IMR-90 (cell line): ENCODE measurements around the gene ACOX3. TPM values are rescaled to one million over a fixed set of nuclear protein-coding genes. Genes with fewer than 3 reads are reported as not detected.
"Not testable (repeated sequence)": the region's sequence is repeated elsewhere in the genome, so short reads cannot be mapped to it uniquely, and the experiment has no call there.

Source experiments
- ATAC-seq: fragments of 200-7000 bp; cut with Tn5 transposase; 2 replicates; pipeline ENCODE4 v1.9.1; 2020; ENCODE audit warnings: low read depth, mild to moderate bottlenecking, moderate library complexity
- BruUV-seq: library from RNA; stranded (reverse); fragments of 400-500 nt; replicated peaks from 2 replicates; lab custom pipeline; 2021; lab: Mats Ljungman, UMichigan
- CTCF ChIA-PET: fragments of 300-600 bp; formaldehyde crosslinking; extraction: SDS; loops from one replicate; lab custom pipeline; 2021; ENCODE audit warnings: antibody characterized with exemption; lab: Yijun Ruan, JAX
- POLR2A ChIA-PET: fragments of 300-600 bp; sonication (Branson Sonifier 250); formaldehyde crosslinking; loops from one replicate; lab custom pipeline; 2022; ENCODE audit warnings: antibody characterized with exemption; ENCODE audit not compliant: unreplicated experiment; lab: Charles Lee
- DNase-seq: peaks from one replicate; pipeline ENCODE4 v3.0.0; 2013
- H2AFZ ChIP-seq: replicated peaks from 2 replicates; pipeline ENCODE3; 2013; ENCODE audit warnings: low read length, mild to moderate bottlenecking; ENCODE audit not compliant: poor library complexity
- H2AK5ac ChIP-seq: 2 replicates; pipeline ENCODE4 v1.6.1; 2013; ENCODE audit warnings: low read depth, low read length, inconsistent platforms
- H2AK9ac ChIP-seq: replicated peaks from 2 replicates; pipeline ENCODE3; 2013; ENCODE audit warnings: mild to moderate bottlenecking, low read depth, low read length, moderate library complexity; ENCODE audit not compliant: poor library complexity
- H2BK120ac ChIP-seq: 2 replicates; pipeline ENCODE4 v1.6.1; 2013; ENCODE audit warnings: low read depth, low read length, inconsistent platforms
- H2BK15ac ChIP-seq: 3 replicates; pipeline ENCODE4 v1.6.1; 2013; ENCODE audit warnings: low read depth, low read length, inconsistent platforms
- H2BK20ac ChIP-seq: 2 replicates; pipeline ENCODE4 v1.6.1; 2013; ENCODE audit warnings: low read depth, mild to moderate bottlenecking, inconsistent platforms, low read length, moderate library complexity
- H2BK5ac ChIP-seq: 2 replicates; pipeline ENCODE4 v1.6.1; 2013; ENCODE audit warnings: mild to moderate bottlenecking, low read depth, low read length, inconsistent platforms; ENCODE audit not compliant: poor library complexity, severe bottlenecking
- H3K14ac ChIP-seq: replicated peaks from 2 replicates; pipeline ENCODE4 v1.6.1; 2013; ENCODE audit warnings: low read depth, low read length, inconsistent platforms
- H3K18ac ChIP-seq: 2 replicates; pipeline ENCODE4 v1.6.1; 2013; ENCODE audit warnings: low read depth, low read length, control low read depth
- H3K23ac ChIP-seq: 2 replicates; pipeline ENCODE4 v1.6.1; 2013; ENCODE audit warnings: low read depth, low read length, inconsistent platforms
- H3K27ac ChIP-seq: 2 replicates; pipeline ENCODE4 v1.5.1; 2013; ENCODE audit warnings: mild to moderate bottlenecking, control low read depth, low read length; ENCODE audit not compliant: insufficient read depth
- H3K27me3 ChIP-seq: 2 replicates; pipeline ENCODE4 v1.6.1; 2013; ENCODE audit warnings: low read length; ENCODE audit not compliant: control insufficient read depth, insufficient read depth
- H3K36me3 ChIP-seq: 2 replicates; pipeline ENCODE4 v1.6.1; 2013; ENCODE audit warnings: low read length, mixed read lengths; ENCODE audit not compliant: control insufficient read depth, insufficient read depth
- H3K4ac ChIP-seq: 2 replicates; pipeline ENCODE4 v1.6.1; 2013; ENCODE audit warnings: low read depth, low read length, inconsistent platforms
- H3K4me1 ChIP-seq: 2 replicates; pipeline ENCODE4 v1.6.1; 2013; ENCODE audit warnings: low read length, mixed read lengths; ENCODE audit not compliant: control insufficient read depth, insufficient read depth
- H3K4me2 ChIP-seq: 2 replicates; pipeline ENCODE4 v1.6.1; 2013; ENCODE audit warnings: low read depth, mild to moderate bottlenecking, control low read depth, low read length, moderate library complexity
- H3K4me3 ChIP-seq: 2 replicates; pipeline ENCODE4 v1.5.1; 2013; ENCODE audit warnings: low read depth, mild to moderate bottlenecking, control low read depth, low read length, moderate library complexity; ENCODE audit not compliant: insufficient read depth
- H3K56ac ChIP-seq: 2 replicates; pipeline ENCODE4 v1.6.1; 2013; ENCODE audit warnings: low read length, inconsistent platforms; ENCODE audit not compliant: insufficient read depth; ENCODE audit errors: extremely low read depth
- H3K79me1 ChIP-seq, 2 experiments: 2 replicates each; pipeline ENCODE4 v1.6.1; 2013; ENCODE audit warnings: low read length in 2 of 2, inconsistent platforms in 1 of 2, low read depth in 1 of 2
- H3K9ac ChIP-seq: 2 replicates; pipeline ENCODE4 v1.6.1; 2013; ENCODE audit warnings: low read depth, low read length, control low read depth
- H3K9me1 ChIP-seq: 2 replicates; pipeline ENCODE4 v1.6.1; 2013; ENCODE audit warnings: low read length, inconsistent platforms; ENCODE audit not compliant: insufficient read depth
- H3K9me3 ChIP-seq: 2 replicates; pipeline ENCODE4 v1.6.1; 2013; ENCODE audit warnings: low read length; ENCODE audit not compliant: control insufficient read depth, insufficient read depth
- H4K20me1 ChIP-seq: 2 replicates; pipeline ENCODE4 v1.6.1; 2013; ENCODE audit warnings: low read length, inconsistent platforms; ENCODE audit not compliant: insufficient read depth
- H4K5ac ChIP-seq: 2 replicates; pipeline ENCODE4 v1.6.1; 2013; ENCODE audit warnings: mild to moderate bottlenecking, low read depth, low read length, control low read depth
- H4K8ac ChIP-seq, 2 experiments: 2 replicates each; pipeline ENCODE4 v1.6.1; 2013; ENCODE audit warnings: low read depth in 2 of 2, low read length in 2 of 2, control low read depth in 1 of 2, inconsistent platforms in 1 of 2
- H4K91ac ChIP-seq: 2 replicates; pipeline ENCODE4 v1.6.1; 2013; ENCODE audit warnings: low read depth, low read length, inconsistent platforms; ENCODE audit not compliant: insufficient read depth
- WGBS, 2 experiments: methylation state at CpG; one replicate each; pipeline versions ENCODE4 v1.1.5 to v1.1.7; 2013; ENCODE audit warnings: missing lambda C conversion rate in 2 of 2; ENCODE audit not compliant: insufficient read length in 1 of 2; ENCODE audit errors: extremely low coverage in 2 of 2; 5-methylcytosine and 5-hydroxymethylcytosine counted together
- dilution Hi-C: fragments of 300-500 bp; cut with HindIII; formaldehyde crosslinking; loops from one replicate; pipeline ENCODE4 v1.14.3; 2018; ENCODE audit warnings: low sequenced_read_pairs; ENCODE audit not compliant: unreplicated experiment
- in situ Hi-C: fragments of 300-500 bp; cut with MboI; formaldehyde crosslinking; loops from 3 replicates; pipeline ENCODE4 v1.14.3; 2019; ENCODE audit warnings: low sequenced_read_pairs, inconsistent platforms, mixed read lengths
- intact Hi-C: fragments of 100-400 bp; cut with micrococcal nuclease; formaldehyde crosslinking; loops from 2 replicates; pipeline ENCODE4 v1.10.0; 2022
- polyA plus RNA-seq, 3 experiments: library from polyadenylated mRNA; depleted of rRNA; stranded (reverse); fragments of >200 nt; gene quantifications; 2 replicates each; pipeline ENCODE4 v1.2.3, GENCODE V29; 2012; ENCODE audit warnings: low replicate concordance in 1 of 3
- total RNA-seq: library from RNA; depleted of rRNA; stranded (reverse); fragments of >200 nt; gene quantifications from 2 replicates; pipeline ENCODE4 v1.2.3, GENCODE V29; 2012

The ACOX3 gene
- total and polyA plus RNA-seq, 2 of the 4 experiments (the other 2 are of a cell fraction): 15.2 to 25.8 TPM

DNA sequence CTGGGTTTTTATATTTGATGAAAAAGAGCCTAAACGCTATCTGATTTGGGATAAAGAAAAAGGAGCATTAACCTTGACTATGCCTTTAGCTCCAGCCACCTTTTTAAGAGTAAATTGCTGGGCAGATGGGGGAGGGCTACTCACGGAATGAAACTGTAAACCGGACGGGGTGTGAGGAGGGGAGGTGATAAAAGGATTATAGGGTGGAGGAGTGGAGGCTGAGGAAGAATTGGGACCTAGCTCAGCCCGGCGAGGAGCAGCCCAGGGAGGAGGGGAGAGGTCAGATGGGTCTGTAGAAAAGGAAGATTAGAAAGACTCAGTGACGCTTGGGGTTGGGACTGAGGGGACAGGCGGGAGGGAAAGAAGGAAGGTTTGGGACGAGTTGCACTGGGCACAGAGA is 46.1 kb upstream of the ACOX3 start:
- in situ Hi-C loops, H3K9ac ChIP-seq: not testable (repeated sequence)

More for the DNA sequence above, 46.1 kb upstream of the ACOX3 start:
- H2BK120ac ChIP-seq, H3K9me3 ChIP-seq, H3K18ac ChIP-seq, CTCF ChIA-PET, intact Hi-C loops, DNase-seq, H3K4me1 ChIP-seq, H3K4me3 ChIP-seq, POLR2A ChIA-PET, H2BK15ac ChIP-seq, H4K8ac ChIP-seq, H3K27ac ChIP-seq, ATAC-seq, H3K36me3 ChIP-seq, BruUV-seq, H3K14ac ChIP-seq, H3K9me1 ChIP-seq, H3K23ac ChIP-seq, H2BK20ac ChIP-seq, H3K27me3 ChIP-seq, H2AK9ac ChIP-seq, H4K91ac ChIP-seq, H4K5ac ChIP-seq, H2AK5ac ChIP-seq, H2BK5ac ChIP-seq, H3K79me1 ChIP-seq, dilution Hi-C loops, H3K4me2 ChIP-seq, H4K20me1 ChIP-seq, H2AFZ ChIP-seq, H3K4ac ChIP-seq, H3K56ac ChIP-seq: not testable (repeated sequence)
- 42% methylated on average over 3 of the region's 9 CpGs; no CpG with 5 or more reads in 1 of the 2 experiments for WGBS, 2 experiments
